Left lung (tissue), 10 donors: ENCODE results near the gene BTG4. TPM values are rescaled to one million over a fixed set of nuclear protein-coding genes. Genes with fewer than 3 reads are reported as not detected.

Experiments used
- ATAC-seq: fragments of 200-7000 bp; cut with Tn5 transposase; one replicate; pipeline ENCODE4 v1.9.1; 2020; ENCODE audit warnings: moderate library complexity
- DNase-seq, 4 donors: peaks; one replicate each; pipeline ENCODE4 v3.0.0-alpha.2; 2013 to 2020
- H3K27ac ChIP-seq, 2 donors: fragments of 200-600 bp; sonication (generic) in 1 of 2; one replicate each; pipeline versions ENCODE4 v1.5.0 to v1.8.0; 2020 to 2021
- H3K27me3 ChIP-seq, 2 donors: fragments of 200-600 bp; sonication (generic) in 1 of 2; one replicate each; pipeline versions ENCODE4 v1.5.0 to v1.8.0; 2020 to 2021
- H3K36me3 ChIP-seq, 2 donors: fragments of 200-600 bp; sonication (generic) in 1 of 2; one replicate each; pipeline versions ENCODE4 v1.5.0 to v1.8.0; 2020 to 2021
- H3K4me1 ChIP-seq, 2 donors: fragments of 200-600 bp; one replicate each; pipeline ENCODE4 v1.8.0; 2021
- H3K4me3 ChIP-seq, 2 donors: fragments of 200-600 bp; sonication (generic) in 1 of 2; one replicate each; pipeline versions ENCODE4 v1.5.0 to v1.8.0; 2020 to 2021; ENCODE audit warnings: mild to moderate bottlenecking in 1 of 2
- H3K9me3 ChIP-seq, 2 donors: fragments of 200-600 bp; sonication (generic) in 1 of 2; one replicate each; pipeline versions ENCODE4 v1.5.0 to v1.8.0; 2020 to 2021
- CTCF ChIP-seq, 2 donors: fragments of 200-600 bp; sonication (generic) in 1 of 2; IDR thresholded peaks; one replicate each; pipeline versions ENCODE4 v1.5.0 to v1.8.0; 2021; ENCODE audit warnings: antibody characterized with exemption in 2 of 2
- intact Hi-C, 2 donors: fragments of 100-400 bp; cut with DNase I; formaldehyde crosslinking; loops; one replicate each; pipeline versions ENCODE4 v1.11.2 to v1.14.2; 2022
- polyA plus RNA-seq, 6 donors: library from polyadenylated mRNA; unstranded; fragments of 120-200 nt; gene quantifications; one replicate each; pipeline ENCODE4 v1.2.1, GENCODE V29; 2013; ENCODE audit not compliant: insufficient read length in 6 of 6
- total RNA-seq, 2 donors: library from RNA; stranded (reverse); fragmentation: NEBNext Ultra II Directional; extraction: Animal tissue kit (Norgen Biotek cat#: 25700); gene quantifications; one replicate each; pipeline ENCODE4 v1.2.1, GENCODE V29; 2021
- donor health status: DM: no; HTN: yes; CAD: no.
- donor health status: DM: no; HTN: no; CAD: no.

The BTG4 gene
- total and polyA plus RNA-seq, 8 donors = 0.20 to 0.43 TPM; not detected in 6

GRCh38 chr11:111474432-111474831 is 37.8 kb downstream of the BTG4 start:
- intact Hi-C loops = no loop called here
- Histone ChIP-seq H3K4me3 (no peak overlapping the region), H3K9me3 (no peaks in the 10 kb centered on the region), H3K4me1 (no peaks in the 10 kb centered on the region), H3K36me3 (no peaks in the 10 kb centered on the region), H3K27me3 (no peaks in the 10 kb centered on the region), H3K27ac (no peak overlapping the region)
- ATAC-seq (no peak), DNase-seq (no peak)
- no peak for TF ChIP-seq CTCF (IDR thresholded peaks at IDR 0.05)

GRCh38 chr11:111472228-111472627 is 40.0 kb downstream of the BTG4 start:
- no peak for TF ChIP-seq CTCF (IDR thresholded peaks at IDR 0.05)
- no peaks in the 10 kb centered on the region for H3K9me3 ChIP-seq
- H3K4me3 ChIP-seq = no peak overlapping the region
- intact Hi-C loops = no loop called here
- no peak for DNase-seq
- no peak for ATAC-seq
- H3K4me1 ChIP-seq = no peaks in the 10 kb centered on the region
- H3K27me3 ChIP-seq = no peaks in the 10 kb centered on the region
- H3K27ac ChIP-seq = no peak overlapping the region
- H3K36me3 ChIP-seq = no peaks in the 10 kb centered on the region

- Histone ChIP-seq H3K27ac (no peak overlapping the region), H3K4me3 (no peak overlapping the region), H3K36me3 (no peaks in the 10 kb centered on the region), H3K27me3 (no peaks in the 10 kb centered on the region), H3K4me1 (no peaks in the 10 kb centered on the region), H3K9me3 (no peaks in the 10 kb centered on the region)
- no peak for DNase-seq
- intact Hi-C loops = no loop called here
- no peak for ATAC-seq
- TF ChIP-seq CTCF (IDR thresholded peaks at IDR 0.05) = no peak
Observed at GRCh38 chr11:111469200-111469599, 43.0 kb downstream of the BTG4 start.

DNA sequence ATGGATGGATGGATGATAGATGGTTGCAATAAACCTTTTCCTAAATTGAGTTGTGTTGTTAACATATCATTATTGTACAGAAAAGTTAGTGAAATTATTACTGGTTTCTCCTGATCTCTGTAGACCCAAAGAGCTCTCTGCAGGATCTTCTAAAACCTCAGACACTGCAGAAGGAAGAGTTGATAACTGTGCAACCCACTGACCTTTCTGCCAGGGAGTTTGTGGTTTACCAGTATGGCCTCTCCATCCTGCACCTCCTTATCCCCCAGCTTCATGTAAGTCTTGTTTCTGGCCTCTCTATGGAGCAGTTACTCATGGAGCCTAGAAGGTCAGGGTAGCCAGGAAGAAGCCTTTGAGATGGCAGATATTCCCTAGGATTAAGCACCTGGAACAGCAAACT is 45.6 kb downstream of the BTG4 start:
- DNase-seq = no peak
- Histone ChIP-seq H3K36me3 (no peaks in the 10 kb centered on the region), H3K4me1 (no peaks in the 10 kb centered on the region), H3K27me3 (no peaks in the 10 kb centered on the region), H3K9me3 (no peaks in the 10 kb centered on the region), H3K27ac (no peak overlapping the region), H3K4me3 (no peak overlapping the region)
- intact Hi-C loops = no loop called here
- ATAC-seq = no peak
- no peak for TF ChIP-seq CTCF (IDR thresholded peaks at IDR 0.05)

GRCh38 chr11:111465400-111465799 is 46.8 kb downstream of the BTG4 start:
- no peak for TF ChIP-seq CTCF (IDR thresholded peaks at IDR 0.05)
- ATAC-seq = no peak

More at GRCh38 chr11:111465400-111465799, 46.8 kb downstream of the BTG4 start:
- Histone ChIP-seq H3K9me3 (no peaks in the 10 kb centered on the region), H3K36me3 (no peaks in the 10 kb centered on the region), H3K4me3 (no peak overlapping the region), H3K27me3 (no peaks in the 10 kb centered on the region), H3K4me1 (no peaks in the 10 kb centered on the region), H3K27ac (no peak overlapping the region)
- no peak for DNase-seq
- intact Hi-C loops = no loop called here
